Activated naive CD4-positive, alpha-beta T cell treated with anti-CD3 and anti-CD28 coated beads for 36 hours (primary cell): Measurements from ENCODE around the gene CXCL3. TPM values are rescaled to one million over a fixed set of nuclear protein-coding genes. Genes with fewer than 3 reads are reported as not detected.

Source experiments
- CTCF ChIA-PET: fragments of 350-600 bp; sonication (Branson Sonifier 250); formaldehyde crosslinking; loops from one replicate; lab custom pipeline; 2021; ENCODE audit warnings: antibody characterized with exemption; lab: Charles Lee
- DNase-seq: peaks from one replicate; pipeline ENCODE4 v3.0.0-alpha.2; 2020
- H3K27ac Mint-ChIP-seq: one replicate; pipeline ENCODE4 v1.8.0; 2021; ENCODE audit warnings: mild to moderate bottlenecking, mixed read lengths
- H3K27me3 Mint-ChIP-seq: one replicate; pipeline ENCODE4 v1.8.0; 2021; ENCODE audit warnings: low read depth, mixed read lengths
- H3K36me3 Mint-ChIP-seq: one replicate; pipeline ENCODE4 v1.8.0; 2021; ENCODE audit warnings: low read depth, mixed read lengths
- H3K4me1 Mint-ChIP-seq: one replicate; pipeline ENCODE4 v1.8.0; 2021; ENCODE audit warnings: low read depth, mixed read lengths
- H3K4me3 Mint-ChIP-seq: one replicate; pipeline ENCODE4 v1.8.0; 2021; ENCODE audit warnings: mild to moderate bottlenecking, moderate library complexity, mixed read lengths
- H3K9me3 Mint-ChIP-seq: one replicate; pipeline ENCODE4 v1.8.0; 2021; ENCODE audit warnings: mixed read lengths
- intact Hi-C: fragments of 100-400 bp; cut with micrococcal nuclease; formaldehyde crosslinking; loops from one replicate; pipeline ENCODE4 v1.15.1; 2023
- total RNA-seq, 2 experiments: library from RNA; stranded (reverse); gene quantifications; one replicate each; pipeline ENCODE4 v1.2.3, GENCODE V29; 2021

Gene CXCL3
- total RNA-seq, 2 experiments from 2014 or later, result not detected

DNA sequence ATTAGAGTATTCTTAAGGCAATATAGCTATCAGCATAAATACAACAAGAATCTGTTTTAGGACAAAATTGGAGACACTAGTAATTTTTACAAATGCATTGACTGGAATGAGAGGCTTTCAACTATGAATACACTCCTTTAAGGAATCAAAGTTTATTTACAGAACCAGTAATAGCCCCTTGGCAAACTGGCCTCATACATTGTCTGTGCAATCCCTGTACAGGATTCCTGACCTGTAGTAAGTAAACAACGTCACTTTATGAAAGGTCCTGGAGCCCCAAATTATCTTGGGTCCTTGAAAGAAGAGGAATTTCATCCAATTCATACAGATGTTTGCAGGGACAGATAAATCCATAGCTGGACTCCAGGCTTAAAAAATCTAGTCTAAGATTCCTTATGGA is 25.4 kb upstream of the CXCL3 start:
- Mint-ChIP-seq H3K36me3 (no peaks in the 10 kb centered on the region), H3K9me3 (no peaks in the 10 kb centered on the region), H3K27ac (no peak overlapping the region), H3K4me1 (no peaks in the 10 kb centered on the region), H3K27me3 (peaks cover 2% of the 10 kb centered on the region), H3K4me3 (no peak overlapping the region)
- CTCF ChIA-PET, result no interaction called here
- no peak for DNase-seq
- intact Hi-C loops, result no loop called here

DNA sequence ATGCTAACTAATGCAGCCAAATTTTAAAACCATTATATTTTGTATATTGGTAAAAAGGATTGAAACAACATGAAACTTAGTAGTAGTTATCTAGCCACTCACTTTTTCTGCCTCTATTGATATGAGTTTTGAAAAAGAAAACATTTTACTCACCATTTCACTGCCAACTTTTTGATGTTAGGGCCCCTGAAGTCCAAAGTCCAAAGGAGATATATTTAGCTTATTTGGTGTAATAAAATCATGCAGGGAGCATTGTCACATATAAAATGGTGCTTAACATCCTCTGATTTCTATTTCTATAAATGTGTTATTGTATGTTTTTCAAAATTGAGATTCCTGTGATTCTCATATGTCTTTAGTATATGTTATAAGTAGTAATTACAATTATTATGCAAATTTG is 24.5 kb upstream of the CXCL3 start:
- CTCF ChIA-PET, result no interaction called here
- H3K4me1 Mint-ChIP-seq, result no peaks in the 10 kb centered on the region

DNA sequence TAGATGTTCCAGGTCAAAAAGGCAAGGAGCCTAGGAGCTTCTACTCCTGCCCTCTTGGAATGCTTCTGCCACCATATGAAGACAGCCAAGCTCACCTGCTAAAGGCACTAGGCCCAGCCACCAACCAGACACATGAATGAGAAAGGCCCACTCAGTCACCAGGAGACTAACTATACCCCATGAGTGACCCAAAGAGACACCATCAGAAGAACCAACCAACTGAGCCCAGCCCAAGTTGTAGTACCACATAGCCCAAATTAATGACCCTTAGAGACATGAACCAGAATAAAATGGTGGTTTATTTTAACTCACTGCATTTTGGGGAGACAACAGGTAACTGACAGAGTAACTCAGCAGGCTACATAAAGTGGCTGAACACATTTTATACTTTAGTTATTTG is 22.9 kb upstream of the CXCL3 start:
- no peaks in the 10 kb centered on the region for H3K4me1 Mint-ChIP-seq
- no peaks in the 10 kb centered on the region for H3K36me3 Mint-ChIP-seq
- peaks cover 5% of the 10 kb centered on the region for H3K27me3 Mint-ChIP-seq
- no peak overlapping the region for H3K4me3 Mint-ChIP-seq
- intact Hi-C loops, result no loop called here
- no peaks in the 10 kb centered on the region for H3K9me3 Mint-ChIP-seq
- H3K27ac Mint-ChIP-seq, result no peak overlapping the region
- no peak for DNase-seq
- CTCF ChIA-PET, result no interaction called here

More for the DNA sequence above, 24.5 kb upstream of the CXCL3 start:
- no peak overlapping the region for H3K4me3 Mint-ChIP-seq
- H3K36me3 Mint-ChIP-seq, result no peaks in the 10 kb centered on the region
- H3K27ac Mint-ChIP-seq, result no peak overlapping the region
- H3K27me3 Mint-ChIP-seq, result peaks cover 2% of the 10 kb centered on the region
- no peak for DNase-seq
- no peaks in the 10 kb centered on the region for H3K9me3 Mint-ChIP-seq
- intact Hi-C loops, result no loop called here

- no peak overlapping the region for H3K27ac Mint-ChIP-seq
- intact Hi-C loops, result no loop called here
- H3K4me3 Mint-ChIP-seq, result no peak overlapping the region
- CTCF ChIA-PET, result no interaction called here
- no peaks in the 10 kb centered on the region for H3K4me1 Mint-ChIP-seq
- H3K27me3 Mint-ChIP-seq, result peaks cover 12% of the 10 kb centered on the region
- H3K36me3 Mint-ChIP-seq, result no peaks in the 10 kb centered on the region
- no peaks in the 10 kb centered on the region for H3K9me3 Mint-ChIP-seq
- no peak for DNase-seq
Measured at GRCh38 chr4:74059161-74059829, 20.8 kb upstream of the CXCL3 start.

DNA sequence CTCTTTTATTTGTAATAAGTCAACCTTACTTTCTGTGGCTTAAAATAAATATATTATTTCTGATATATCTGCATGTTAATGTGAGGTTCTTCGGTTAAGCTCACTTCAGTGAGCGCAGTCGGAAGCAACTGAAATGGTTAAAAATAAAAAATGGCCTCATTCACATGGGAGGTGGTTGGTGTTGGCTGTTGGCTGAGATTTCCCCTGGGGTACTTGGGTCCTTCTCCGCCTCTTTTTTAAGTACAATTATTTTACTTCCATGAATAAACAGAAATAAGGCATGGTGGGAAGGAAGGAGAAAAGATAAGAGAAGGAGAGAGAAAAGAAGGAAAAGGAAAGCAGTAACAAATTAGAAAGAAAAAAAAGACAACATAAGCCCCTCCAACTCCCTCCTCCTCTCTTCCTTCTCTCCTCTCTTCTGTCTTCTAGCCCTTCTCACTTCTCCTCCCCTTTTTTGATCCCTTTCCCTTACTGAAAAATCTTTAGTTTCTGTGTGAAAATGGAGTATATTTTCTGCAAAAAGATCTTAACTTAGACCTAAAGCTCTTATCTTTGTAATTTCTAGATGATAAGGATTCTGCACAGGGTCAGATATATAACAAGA is 19.7 kb upstream of the CXCL3 start:
- Mint-ChIP-seq H3K27ac (no peak overlapping the region), H3K4me1 (no peaks in the 10 kb centered on the region), H3K9me3 (no peaks in the 10 kb centered on the region), H3K27me3 (peaks cover 12% of the 10 kb centered on the region), H3K4me3 (no peak overlapping the region), H3K36me3 (no peaks in the 10 kb centered on the region)
- no peak for DNase-seq
- intact Hi-C loops, result no loop called here
- CTCF ChIA-PET, result no interaction called here

DNA sequence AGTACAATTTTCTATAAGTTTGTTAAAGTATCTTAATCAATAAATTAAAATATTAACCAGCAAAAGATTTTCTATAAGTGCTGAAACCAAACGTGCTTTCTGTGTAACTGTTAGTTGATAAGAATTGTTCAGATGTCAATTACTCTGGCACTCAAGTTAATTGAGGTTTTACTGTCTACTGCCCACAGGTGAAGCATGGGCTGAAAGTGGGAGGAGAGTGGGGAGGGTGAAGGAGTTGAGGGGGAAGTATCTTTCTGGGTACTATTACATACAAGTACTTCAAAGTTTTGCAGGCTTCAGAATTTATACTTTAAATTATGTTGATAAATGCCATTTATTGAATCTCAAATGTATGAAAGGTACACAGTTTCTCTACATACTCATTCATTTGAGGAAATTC is 19.1 kb upstream of the CXCL3 start:
- no peak for DNase-seq
- no peaks in the 10 kb centered on the region for H3K9me3 Mint-ChIP-seq
- H3K27me3 Mint-ChIP-seq, result peaks cover 12% of the 10 kb centered on the region
- no peak overlapping the region for H3K27ac Mint-ChIP-seq
- CTCF ChIA-PET, result no interaction called here
- no peak overlapping the region for H3K4me3 Mint-ChIP-seq
- H3K36me3 Mint-ChIP-seq, result no peaks in the 10 kb centered on the region
- intact Hi-C loops, result no loop called here
- H3K4me1 Mint-ChIP-seq, result no peaks in the 10 kb centered on the region

DNA sequence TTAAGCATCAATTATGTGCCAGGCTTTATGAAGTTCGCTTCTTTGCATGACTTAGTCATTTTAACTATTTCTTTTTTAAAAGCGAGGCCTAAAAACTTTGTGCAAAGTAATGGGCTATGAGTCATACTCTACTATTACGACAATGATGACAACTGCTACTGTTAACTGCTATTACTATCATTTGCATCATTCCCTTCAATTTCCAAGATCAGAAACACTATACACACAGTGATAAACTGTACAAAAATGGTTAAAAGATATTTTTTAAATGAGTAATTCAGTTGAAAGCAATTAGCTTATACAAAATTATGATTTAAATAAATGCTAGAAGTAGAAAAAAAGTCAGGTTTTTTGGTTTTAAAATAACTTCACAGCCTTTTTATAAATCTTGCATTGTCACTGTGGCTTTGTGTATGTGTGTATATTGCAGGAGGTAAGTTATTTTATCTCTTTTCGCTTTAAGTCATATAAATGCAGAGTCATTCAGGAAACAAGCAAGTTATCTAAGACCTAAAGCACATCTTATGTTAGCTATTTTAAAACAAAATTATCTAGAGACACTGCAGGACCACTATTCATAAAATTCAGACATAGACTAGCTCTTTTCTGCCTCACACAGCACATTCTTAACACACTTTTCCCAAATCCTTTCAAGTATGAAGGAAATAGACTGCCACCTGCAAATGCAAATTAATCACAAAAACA is 18.5 kb upstream of the CXCL3 start:
- no peaks in the 10 kb centered on the region for H3K36me3 Mint-ChIP-seq
- peaks cover 12% of the 10 kb centered on the region for H3K27me3 Mint-ChIP-seq
- CTCF ChIA-PET, result no interaction called here
- H3K27ac Mint-ChIP-seq, result no peak overlapping the region
- H3K9me3 Mint-ChIP-seq, result no peaks in the 10 kb centered on the region
- intact Hi-C loops, result no loop called here
- DNase-seq, result no peak
- H3K4me3 Mint-ChIP-seq, result no peak overlapping the region
- H3K4me1 Mint-ChIP-seq, result no peaks in the 10 kb centered on the region

- Mint-ChIP-seq H3K27me3 (peaks cover 11% of the 10 kb centered on the region), H3K4me3 (no peak overlapping the region)
- no peak for DNase-seq
Measured at GRCh38 chr4:74056114-74056857, 17.8 kb upstream of the CXCL3 start.

DNA sequence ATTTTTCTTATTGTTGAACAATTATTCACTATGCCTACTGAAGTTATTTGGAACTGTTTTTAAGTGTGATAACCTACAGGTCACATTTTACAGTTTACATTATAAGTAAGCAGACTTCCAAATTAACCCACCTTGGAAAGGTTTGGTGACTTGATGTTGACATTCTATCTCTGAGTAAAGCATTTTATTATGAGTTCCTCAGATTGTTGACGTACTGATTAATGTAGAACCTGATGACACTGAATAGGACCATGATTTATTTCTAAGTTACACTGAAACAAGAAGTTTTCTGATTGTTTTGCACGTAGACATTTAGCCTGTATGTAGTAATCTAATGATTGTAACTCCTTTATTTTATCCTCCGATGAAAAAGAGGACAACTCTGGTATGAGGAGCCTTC is 17.0 kb upstream of the CXCL3 start:
- Mint-ChIP-seq H3K9me3 (no peaks in the 10 kb centered on the region), H3K36me3 (no peaks in the 10 kb centered on the region), H3K4me1 (no peaks in the 10 kb centered on the region), H3K27me3 (peaks cover 10% of the 10 kb centered on the region), H3K4me3 (no peak overlapping the region), H3K27ac (no peak overlapping the region)
- intact Hi-C loops, result no loop called here
- DNase-seq, result no peak
- CTCF ChIA-PET, result no interaction called here

More at GRCh38 chr4:74056114-74056857, 17.8 kb upstream of the CXCL3 start:
- Mint-ChIP-seq H3K36me3 (no peaks in the 10 kb centered on the region), H3K9me3 (no peaks in the 10 kb centered on the region), H3K27ac (no peak overlapping the region), H3K4me1 (no peaks in the 10 kb centered on the region)
- CTCF ChIA-PET, result no interaction called here
- intact Hi-C loops, result no loop called here

- no peaks in the 10 kb centered on the region for H3K36me3 Mint-ChIP-seq
- no peaks in the 10 kb centered on the region for H3K9me3 Mint-ChIP-seq
- CTCF ChIA-PET, result no interaction called here
- peaks cover 10% of the 10 kb centered on the region for H3K27me3 Mint-ChIP-seq
- H3K27ac Mint-ChIP-seq, result no peak overlapping the region
- DNase-seq, result no peak
- no peaks in the 10 kb centered on the region for H3K4me1 Mint-ChIP-seq
- H3K4me3 Mint-ChIP-seq, result no peak overlapping the region
- intact Hi-C loops, result no loop called here
Measured at GRCh38 chr4:74055096-74055495, 16.6 kb upstream of the CXCL3 start.

DNA sequence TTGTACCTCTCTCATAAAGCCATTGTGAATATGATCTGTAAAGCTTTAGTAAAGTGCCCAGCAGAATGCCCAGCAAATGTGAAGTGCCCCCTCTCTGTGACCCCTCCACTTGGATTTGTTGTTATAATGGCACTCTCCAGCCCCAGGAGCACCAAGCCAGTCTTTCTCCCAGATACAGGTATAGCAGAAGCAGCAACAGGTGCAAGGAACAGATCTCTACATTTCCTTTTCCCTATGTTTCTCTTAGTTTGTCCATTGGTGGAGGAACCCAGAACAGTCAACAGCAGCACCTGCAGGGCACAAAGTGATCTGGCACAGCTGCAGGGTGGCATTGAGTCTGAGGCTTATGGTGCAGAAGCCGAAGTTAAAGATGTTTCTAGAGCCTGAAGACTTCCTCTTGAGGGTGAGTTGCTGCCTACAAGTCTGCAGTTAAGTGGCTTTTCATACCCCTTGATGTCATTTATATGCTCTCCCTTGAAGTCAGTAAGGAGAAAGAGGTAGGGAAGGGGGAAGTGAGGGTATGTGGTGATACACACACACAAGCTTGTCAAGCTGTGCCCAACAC is 16.1 kb upstream of the CXCL3 start:
- Mint-ChIP-seq H3K27ac (no peak overlapping the region), H3K4me3 (no peak overlapping the region), H3K36me3 (no peaks in the 10 kb centered on the region), H3K4me1 (no peaks in the 10 kb centered on the region), H3K27me3 (peaks cover 10% of the 10 kb centered on the region), H3K9me3 (no peaks in the 10 kb centered on the region)
- intact Hi-C loops, result no loop called here
- DNase-seq, result no peak
- CTCF ChIA-PET, result no interaction called here

- Mint-ChIP-seq H3K36me3 (no peaks in the 10 kb centered on the region), H3K27me3 (peaks cover 12% of the 10 kb centered on the region), H3K4me3 (no peak overlapping the region), H3K9me3 (peaks cover 8% of the 10 kb centered on the region), H3K4me1 (no peaks in the 10 kb centered on the region), H3K27ac (no peak overlapping the region)
- CTCF ChIA-PET, result no interaction called here
- DNase-seq, result no peak
- intact Hi-C loops, result no loop called here
Measured at GRCh38 chr4:74047152-74047551, 8.7 kb upstream of the CXCL3 start.
